GM11168 (cell line): ENCODE measurements around the gene H3-3A.
"Not testable (repeated sequence)": the region's sequence is repeated elsewhere in the genome, so short reads cannot be mapped to it uniquely, and the experiment has no call there.

ENCODE experiments used
- in situ Hi-C: fragments of 300-500 bp; cut with MboI; formaldehyde crosslinking; loops from one replicate; pipeline ENCODE4 v1.12.0; 2022; ENCODE audit warnings: low sequenced_read_pairs; ENCODE audit not compliant: unreplicated experiment

The H3-3A gene

GRCh38 chr1:226082587-226082917 lies 20.0 kb downstream of the H3-3A start:
- in situ Hi-C loops: no loop called here

GRCh38 chr1:226082959-226083301 lies 20.4 kb downstream of the H3-3A start:
- in situ Hi-C loops: no loop called here

GRCh38 chr1:226083302-226084101 lies 21.0 kb downstream of the H3-3A start:
- in situ Hi-C loops: no loop called here

- in situ Hi-C loops: no loop called here
These were observed 23.3 kb downstream of the H3-3A start for GRCh38 chr1:226085675-226086285.

GRCh38 chr1:226086776-226087175 lies 24.3 kb downstream of the H3-3A start:
- in situ Hi-C loops: no loop called here

GRCh38 chr1:226091461-226091860 lies 28.9 kb downstream of the H3-3A start:
- in situ Hi-C loops: no loop called here

- in situ Hi-C loops: not testable (repeated sequence)
These were observed 29.7 kb downstream of the H3-3A start for GRCh38 chr1:226092048-226092820.

- in situ Hi-C loops: no loop called here
These were observed 30.4 kb downstream of the H3-3A start for GRCh38 chr1:226092965-226093364.

GRCh38 chr1:226093621-226094020 lies 31.1 kb downstream of the H3-3A start:
- in situ Hi-C loops: no loop called here

- in situ Hi-C loops: no loop called here
These were observed 31.9 kb downstream of the H3-3A start for GRCh38 chr1:226094451-226094850.

GRCh38 chr1:226095286-226095685 lies 32.8 kb downstream of the H3-3A start:
- in situ Hi-C loops: no loop called here

GRCh38 chr1:226097866-226098625 lies 35.5 kb downstream of the H3-3A start:
- in situ Hi-C loops: no loop called here

GRCh38 chr1:226098870-226099835 lies 36.6 kb downstream of the H3-3A start:
- in situ Hi-C loops: no loop called here

GRCh38 chr1:226100436-226101391 lies 38.2 kb downstream of the H3-3A start:
- in situ Hi-C loops: no loop called here

- in situ Hi-C loops: no loop called here
These were observed 42.2 kb downstream of the H3-3A start for GRCh38 chr1:226104671-226105121.

GRCh38 chr1:226107471-226108460 lies 45.2 kb downstream of the H3-3A start:
- in situ Hi-C loops: no loop called here
